GM19043 (cell line): ENCODE results near the gene CDHR3.
"Not testable (repeated sequence)": the region's sequence is repeated elsewhere in the genome, so short reads cannot be mapped to it uniquely, and the experiment has no call there.

ENCODE experiments used
- ATAC-seq: cut with Tn5 transposase; IDR thresholded peaks from one replicate; pipeline ENCODE4 v1.9.1; 2021; ENCODE audit warnings: low read depth; ENCODE audit not compliant: unreplicated experiment

CDHR3 gene

DNA sequence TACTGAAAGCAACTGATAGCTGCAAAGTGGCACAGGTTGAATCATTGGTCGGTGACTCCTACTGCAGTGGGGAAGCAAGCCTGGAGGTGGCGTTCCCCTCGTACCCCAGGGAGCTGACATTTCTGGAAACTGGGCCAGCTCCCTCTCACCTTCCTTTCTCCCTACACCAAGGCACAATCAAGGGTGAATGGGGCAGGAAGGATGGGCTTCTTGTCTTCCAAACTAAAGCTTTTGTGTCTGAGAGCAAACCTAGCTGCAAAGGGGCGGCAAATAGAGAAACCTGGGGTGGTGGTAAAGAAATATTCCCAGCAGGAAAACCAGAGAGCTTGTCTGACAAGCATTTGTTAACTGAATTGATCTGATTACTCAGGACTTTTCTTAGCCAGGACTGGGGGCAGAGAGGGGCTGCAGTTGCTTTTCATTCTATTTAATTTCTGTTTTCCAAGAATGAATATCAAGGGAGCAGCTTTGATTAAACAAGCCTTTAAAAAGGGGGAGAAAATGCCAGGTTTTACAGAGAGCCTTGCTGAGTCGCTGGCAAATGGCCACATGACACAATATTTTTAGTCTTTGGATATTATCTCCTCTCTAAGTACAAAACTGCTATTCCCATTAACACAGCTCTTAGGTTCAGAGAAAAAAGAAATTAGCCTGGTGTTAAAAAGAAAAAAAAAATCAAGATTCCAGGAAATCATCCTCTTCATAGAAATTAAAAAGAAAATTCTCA, 27.8 kb downstream of the CDHR3 start:
- no peak for ATAC-seq

GRCh38 chr7:105992905-105993304, 29.8 kb downstream of the CDHR3 start:
- ATAC-seq = no peak

DNA sequence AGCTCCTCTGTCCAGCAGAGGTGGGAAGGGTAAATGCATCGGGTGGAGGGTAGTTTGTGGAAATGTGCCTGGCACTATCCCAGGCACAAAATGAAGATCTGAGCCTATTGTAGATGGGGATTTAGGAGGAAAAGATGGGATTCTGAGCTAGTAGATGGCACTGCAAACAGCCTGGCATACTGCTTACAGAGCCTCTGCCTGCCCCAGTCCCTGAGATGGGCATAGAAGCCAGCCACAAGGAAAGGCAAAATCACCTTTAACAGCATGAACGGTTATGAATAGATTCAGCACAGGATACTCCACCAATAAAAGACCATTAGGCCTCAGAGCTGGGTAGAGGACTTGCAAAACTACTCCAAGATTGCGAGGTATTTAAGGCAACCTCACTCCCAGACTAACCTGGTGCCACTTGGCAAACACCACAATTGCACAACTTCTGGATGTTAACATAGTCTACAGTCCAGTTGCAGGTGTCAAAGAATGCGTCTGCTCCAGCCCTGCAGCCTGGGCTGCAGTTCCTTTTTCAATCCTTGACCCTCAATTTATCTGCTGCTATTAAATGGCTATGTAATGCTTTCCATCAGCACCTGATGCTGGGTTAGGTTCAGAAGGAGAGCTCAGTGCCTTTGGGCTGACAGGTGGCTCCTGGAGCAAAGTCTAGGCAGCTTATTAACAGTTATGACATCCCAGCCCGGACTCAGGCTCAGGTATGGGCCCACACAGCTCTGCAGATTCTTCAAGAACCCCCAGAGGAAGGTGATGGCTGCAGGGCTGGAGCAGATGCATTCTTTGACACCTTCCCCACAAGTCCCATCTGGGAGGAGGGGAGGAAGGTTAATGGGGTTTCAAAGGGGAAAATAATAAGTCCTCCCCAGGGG, 34.0 kb downstream of the CDHR3 start:
- ATAC-seq = no peak

GRCh38 chr7:105999256-105999655, 36.2 kb downstream of the CDHR3 start:
- ATAC-seq = no peak

DNA sequence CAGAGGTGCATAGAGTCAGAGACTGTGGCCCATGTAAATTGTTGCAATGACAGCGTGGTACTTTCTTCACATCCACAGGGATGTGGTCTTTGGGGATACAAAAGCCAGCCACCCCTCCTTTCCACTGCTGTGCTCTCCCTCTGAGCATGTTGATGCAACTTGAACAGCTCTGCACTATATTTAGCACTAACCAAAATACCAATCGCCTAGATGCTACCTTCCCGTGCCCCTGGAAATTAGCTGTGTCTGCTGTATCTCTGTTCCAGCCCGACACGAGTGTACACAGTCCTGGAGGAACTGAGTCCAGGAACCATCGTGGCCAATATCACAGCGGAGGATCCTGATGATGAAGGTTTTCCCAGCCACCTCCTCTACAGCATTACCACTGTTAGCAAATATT, 38.1 kb downstream of the CDHR3 start:
- no peak for ATAC-seq

- no peak for ATAC-seq
These were observed 38.8 kb downstream of the CDHR3 start for GRCh38 chr7:106001886-106002285.

GRCh38 chr7:106003525-106004064, 40.5 kb downstream of the CDHR3 start:
- ATAC-seq = no peak

DNA sequence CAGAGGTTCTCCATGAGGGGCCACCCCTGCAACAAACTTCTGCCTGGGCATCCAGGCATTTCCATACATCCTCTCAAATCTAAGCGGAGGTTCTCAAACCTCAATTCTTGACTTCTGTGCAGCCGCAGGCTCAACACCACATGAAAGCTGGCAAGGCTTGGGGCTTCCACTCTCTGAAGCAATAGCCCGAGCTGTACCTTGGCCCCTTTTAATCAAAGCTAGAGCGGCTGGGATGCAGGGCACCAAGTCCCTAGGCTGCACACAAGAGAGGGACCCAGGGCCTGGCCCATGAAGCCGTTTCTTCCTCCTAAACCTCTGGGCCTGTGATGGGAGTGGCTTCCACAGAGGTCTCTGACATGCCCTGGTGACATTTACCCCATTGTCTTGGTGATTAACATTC, 43.8 kb downstream of the CDHR3 start:
- ATAC-seq = no peak

DNA sequence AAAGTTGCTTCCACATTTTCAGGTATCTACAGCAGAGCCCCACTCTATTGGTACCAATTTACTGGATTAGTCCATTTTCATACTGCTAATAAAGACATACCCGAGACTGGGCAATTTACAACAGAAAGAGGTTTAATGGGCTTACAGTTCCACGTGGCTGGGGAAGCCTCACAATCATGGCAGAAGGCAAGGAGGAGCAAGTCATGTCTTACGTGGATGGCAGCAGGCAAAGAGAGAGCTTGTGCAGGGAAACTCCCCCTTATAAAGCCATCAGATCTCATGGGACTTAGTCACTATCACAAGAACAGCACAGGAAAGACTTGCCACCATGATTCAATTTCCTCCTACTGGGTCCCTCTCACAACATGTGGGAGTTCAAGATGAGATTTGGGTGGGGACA, 44.7 kb downstream of the CDHR3 start:
- ATAC-seq = not testable (repeated sequence)

DNA sequence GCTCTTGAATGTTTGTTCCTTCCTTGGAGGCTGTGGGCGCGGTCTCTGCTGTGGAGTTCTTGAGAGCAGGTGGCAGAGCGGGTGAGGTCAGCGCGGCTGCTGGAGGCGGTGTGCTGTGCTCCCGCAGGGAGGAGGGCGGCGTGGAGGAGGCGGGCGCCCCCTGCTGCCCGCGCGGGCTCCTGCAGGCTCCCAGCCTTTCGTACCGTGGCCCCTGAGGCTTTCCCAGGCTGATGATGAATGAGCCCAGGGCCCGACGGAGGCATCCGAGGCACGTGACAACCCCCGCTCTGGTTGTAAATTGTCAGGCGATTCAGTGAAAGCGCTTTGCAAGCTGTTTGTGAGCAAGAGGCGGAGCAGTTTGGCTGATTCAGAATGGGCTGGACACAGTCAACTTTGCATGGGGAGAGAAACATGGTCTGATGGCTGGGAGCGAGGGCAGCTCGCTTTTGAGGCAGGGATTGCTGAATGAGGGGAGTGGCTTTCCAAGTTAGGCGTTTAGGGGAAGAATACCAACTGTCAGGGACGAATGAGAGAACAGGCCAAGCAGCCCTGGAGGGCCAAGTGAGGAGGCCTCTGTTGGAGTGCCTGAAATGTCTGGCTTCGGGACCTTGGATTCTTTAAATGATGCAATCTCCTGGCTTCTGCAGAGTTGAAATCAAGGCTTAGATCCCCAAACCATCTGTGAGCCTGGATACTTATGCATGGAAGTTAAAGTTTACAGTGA, 46.6 kb downstream of the CDHR3 start:
- peak; percentile 72 for ATAC-seq

- ATAC-seq = no peak
These were observed 47.3 kb downstream of the CDHR3 start for GRCh38 chr7:106010331-106010730.

GRCh38 chr7:106010866-106011265, 47.8 kb downstream of the CDHR3 start:
- no peak for ATAC-seq

DNA sequence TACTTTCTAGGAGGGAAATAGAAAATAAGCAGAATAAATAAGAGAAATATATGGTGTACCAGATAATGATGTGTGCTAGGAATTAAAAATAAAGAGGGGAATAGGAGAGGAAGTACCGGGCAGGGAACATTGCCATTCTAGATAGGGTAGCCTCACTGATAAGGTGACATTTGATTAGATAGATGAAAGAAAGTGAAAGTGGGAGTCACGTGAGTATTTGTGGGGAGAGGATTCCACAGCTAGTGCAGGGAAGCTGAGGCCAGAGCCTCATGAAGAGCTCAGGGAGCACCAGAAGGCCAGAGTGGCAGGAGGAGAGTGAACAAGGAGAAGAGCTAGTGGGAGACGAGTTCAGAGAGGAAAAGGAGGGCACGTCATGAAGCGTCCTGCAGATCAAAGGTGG, 49.1 kb downstream of the CDHR3 start:
- no peak for ATAC-seq

DNA sequence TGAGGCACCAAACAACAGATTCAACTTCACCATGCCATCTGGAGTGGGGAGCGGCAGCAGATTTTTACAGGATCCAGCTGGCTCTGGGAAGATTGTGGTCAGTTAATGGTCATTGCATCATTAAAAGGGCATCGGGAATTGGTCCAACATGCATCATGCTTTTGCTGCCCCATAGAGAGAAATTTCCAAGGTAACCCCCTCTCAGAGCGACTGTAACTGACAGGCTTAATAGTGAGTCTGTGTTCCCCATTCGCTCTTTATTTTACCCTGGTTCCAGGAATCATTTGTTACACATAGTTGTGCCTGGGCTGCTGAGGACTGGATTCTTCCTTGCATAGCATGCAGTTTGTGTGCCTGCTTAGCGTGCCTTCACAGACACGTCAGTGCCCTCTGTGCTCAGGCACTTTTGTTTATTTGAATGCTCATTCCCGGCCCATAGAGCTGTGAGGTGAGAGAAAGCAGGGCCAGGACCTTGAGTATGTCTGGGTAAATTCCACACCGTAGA, 49.9 kb downstream of the CDHR3 start:
- ATAC-seq = no peak

GRCh38 chr7:106015381-106016218, 52.5 kb downstream of the CDHR3 start:
- ATAC-seq = no peak

- ATAC-seq = no peak
These were observed 53.3 kb downstream of the CDHR3 start for GRCh38 chr7:106016331-106016730.

- ATAC-seq = no peak
These were observed 54.6 kb downstream of the CDHR3 start for GRCh38 chr7:106017657-106018056.

- ATAC-seq = no peak
These were observed 55.8 kb downstream of the CDHR3 start for GRCh38 chr7:106018566-106019469.

GRCh38 chr7:106019470-106019820, 56.4 kb downstream of the CDHR3 start:
- ATAC-seq = no peak
